A172 (cell line): ENCODE data around the gene SLCO4A1. TPM values are rescaled to one million over a fixed set of nuclear protein-coding genes. Genes with fewer than 3 reads are reported as not detected.
A peak's percentile ranks its signal among the peaks of the same experiment; 100 is the strongest.

Experiments used
- DNase-seq: peaks from one replicate; pipeline ENCODE4 v3.0.0-alpha.2; 2015; ENCODE audit warnings: low spot score
- total RNA-seq: library from RNA; depleted of rRNA; stranded (reverse); fragments of >200 nt; shearing (Covaris generic); gene quantifications from 2 replicates; pipeline ENCODE4 v1.2.3, GENCODE V29; 2014

Gene SLCO4A1
- total RNA-seq, 1 experiment from 2014 or later: 34.8 TPM

DNA sequence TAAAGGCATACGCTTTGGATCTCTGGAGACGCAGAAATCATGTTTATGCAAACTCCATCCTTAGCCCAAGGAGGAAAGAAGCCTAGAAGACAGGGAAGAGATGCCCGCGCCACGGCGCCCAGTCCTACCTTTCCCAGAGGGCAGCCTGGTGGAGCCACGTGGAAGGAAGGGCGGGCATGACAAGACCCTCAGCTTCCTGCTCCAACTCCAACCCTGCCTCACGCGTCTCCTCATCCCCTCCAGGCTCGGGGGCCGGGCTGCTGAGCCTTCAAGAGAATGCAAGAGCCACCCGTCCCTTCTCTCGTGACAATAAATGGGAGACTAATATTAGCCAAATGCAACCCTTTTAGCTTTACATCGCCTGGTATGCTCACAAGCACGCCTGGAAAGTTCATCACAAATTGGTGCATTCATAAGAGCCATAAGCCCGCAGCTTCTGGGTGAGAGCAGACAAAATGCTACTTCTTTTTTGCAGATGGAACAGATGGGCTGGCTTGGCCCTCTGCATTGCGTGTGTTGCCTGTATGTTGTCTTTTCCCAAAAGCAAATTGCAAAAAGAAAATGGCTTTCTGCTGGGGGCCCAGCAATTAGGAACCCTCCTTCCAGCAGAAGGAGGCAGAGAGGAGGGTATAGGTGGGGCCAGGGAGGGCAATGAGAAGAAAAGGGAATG lies 58.1 kb downstream of the SLCO4A1 start:
- no peak for DNase-seq

GRCh38 chr20:62701161-62702012 lies 59.1 kb downstream of the SLCO4A1 start:
- no peak for DNase-seq

DNA sequence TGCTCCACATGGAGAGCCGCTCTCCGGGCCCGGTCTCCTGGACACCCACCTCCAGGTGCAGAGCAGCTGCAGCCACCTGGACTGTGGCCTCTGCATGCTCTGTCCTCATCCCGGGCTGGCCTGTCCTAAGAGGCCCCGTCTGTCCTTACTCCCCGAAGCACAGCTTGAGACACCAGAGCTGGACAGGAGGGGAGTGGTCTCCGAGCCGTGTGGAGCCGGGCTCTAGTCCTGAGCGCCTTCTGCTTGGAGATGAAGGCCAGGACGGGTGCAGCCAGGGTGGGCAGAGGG lies 59.7 kb downstream of the SLCO4A1 start:
- DNase-seq: no peak

GRCh38 chr20:62702895-62703852 lies 60.9 kb downstream of the SLCO4A1 start:
- peak; percentile 97 for DNase-seq

GRCh38 chr20:62703853-62704228 lies 61.5 kb downstream of the SLCO4A1 start:
- peak; percentile 48 for DNase-seq

- DNase-seq: peak; percentile 97
These were observed 62.1 kb downstream of the SLCO4A1 start for GRCh38 chr20:62704341-62704948.

- no peak for DNase-seq
These were observed 63.3 kb downstream of the SLCO4A1 start for GRCh38 chr20:62705627-62706026.

- no peak for DNase-seq
These were observed 64.0 kb downstream of the SLCO4A1 start for GRCh38 chr20:62706344-62706743.

- DNase-seq: no peak
These were observed 64.6 kb downstream of the SLCO4A1 start for GRCh38 chr20:62706857-62707256.

GRCh38 chr20:62707276-62707920 lies 65.1 kb downstream of the SLCO4A1 start:
- DNase-seq: no peak

DNA sequence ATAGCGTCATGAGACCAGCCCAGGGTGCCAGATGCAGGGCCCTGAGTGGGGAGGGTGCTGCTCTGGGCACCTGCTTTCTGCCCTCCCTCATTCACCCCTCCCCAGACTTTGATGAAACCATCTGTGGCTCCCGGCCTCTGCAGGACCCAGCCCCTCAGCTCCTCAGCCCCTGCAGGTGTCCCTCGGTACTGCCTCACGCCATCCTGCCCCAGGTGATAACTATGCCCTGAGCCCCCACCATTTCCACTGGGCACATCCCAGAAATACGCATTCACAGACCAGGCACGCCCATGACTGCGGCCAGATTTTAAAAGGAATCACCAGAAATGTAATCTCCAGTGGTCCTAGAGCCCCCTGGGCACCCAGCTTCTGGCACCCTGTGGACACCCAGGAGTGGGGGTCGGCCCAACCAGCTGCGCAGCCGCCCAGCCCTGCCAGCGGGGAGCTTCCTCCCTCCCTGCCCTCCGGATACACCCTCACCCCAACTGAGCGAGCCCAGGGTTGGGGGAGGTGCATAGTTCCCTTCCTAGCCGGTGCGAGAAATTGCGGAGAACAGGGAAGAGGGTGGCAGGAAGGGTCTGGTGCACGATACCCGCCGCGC lies 65.7 kb downstream of the SLCO4A1 start:
- peak; percentile 57 for DNase-seq

DNA sequence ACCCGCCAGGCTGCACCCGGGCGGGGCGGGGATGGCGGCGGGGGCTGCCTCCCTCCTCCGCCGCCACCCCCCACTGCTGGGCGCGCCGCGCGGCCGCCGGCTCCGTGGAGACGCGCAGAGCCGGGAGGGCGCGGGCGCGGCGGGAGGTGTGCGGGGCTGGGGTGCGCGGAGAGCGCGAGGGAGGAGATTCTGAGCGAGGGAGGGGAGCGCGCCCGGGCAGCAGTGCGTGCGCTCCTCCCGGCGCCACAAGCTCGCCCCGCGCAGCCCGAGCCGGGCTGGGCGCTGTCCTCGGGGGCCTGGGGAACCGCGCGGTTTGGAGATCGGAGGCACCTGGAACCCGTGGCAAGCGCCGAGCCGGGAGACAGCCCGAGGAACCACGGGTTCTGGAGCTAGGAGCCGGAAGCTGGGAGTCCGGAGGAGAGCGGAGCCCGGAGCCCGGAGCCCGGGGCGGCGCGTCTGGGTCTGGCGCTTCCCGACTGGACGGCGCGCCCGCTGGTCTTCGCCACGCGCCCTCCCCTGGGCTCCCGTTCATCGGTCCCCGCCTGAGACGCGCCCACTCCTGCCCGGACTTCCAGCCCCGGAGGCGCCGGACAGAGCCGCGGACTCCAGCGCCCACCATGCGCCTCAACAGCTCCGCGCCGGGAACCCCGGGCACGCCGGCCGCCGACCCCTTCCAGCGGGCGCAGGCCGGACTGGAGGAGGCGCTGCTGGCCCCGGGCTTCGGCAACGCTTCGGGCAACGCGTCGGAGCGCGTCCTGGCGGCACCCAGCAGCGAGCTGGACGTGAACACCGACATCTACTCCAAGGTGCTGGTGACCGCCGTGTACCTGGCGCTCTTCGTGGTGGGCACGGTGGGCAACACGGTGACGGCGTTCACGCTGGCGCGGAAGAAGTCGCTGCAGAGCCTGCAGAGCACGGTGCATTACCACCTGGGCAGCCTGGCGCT lies 66.6 kb downstream of the SLCO4A1 start, which contains the start of gene NTSR1:
Gene NTSR1 (plus strand): TSS at position 246 of the 946 bp plus-strand sequence. CDS start 372 bp downstream, at position 618.
- no peak for DNase-seq

DNA sequence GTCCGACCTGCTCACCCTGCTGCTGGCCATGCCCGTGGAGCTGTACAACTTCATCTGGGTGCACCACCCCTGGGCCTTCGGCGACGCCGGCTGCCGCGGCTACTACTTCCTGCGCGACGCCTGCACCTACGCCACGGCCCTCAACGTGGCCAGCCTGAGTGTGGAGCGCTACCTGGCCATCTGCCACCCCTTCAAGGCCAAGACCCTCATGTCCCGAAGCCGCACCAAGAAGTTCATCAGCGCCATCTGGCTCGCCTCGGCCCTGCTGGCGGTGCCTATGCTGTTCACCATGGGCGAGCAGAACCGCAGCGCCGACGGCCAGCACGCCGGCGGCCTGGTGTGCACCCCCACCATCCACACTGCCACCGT lies 67.2 kb downstream of the SLCO4A1 start:
- no peak for DNase-seq

- no peak for DNase-seq
These were observed 68.0 kb downstream of the SLCO4A1 start for GRCh38 chr20:62710221-62710885.

GRCh38 chr20:62710886-62711702 lies 68.8 kb downstream of the SLCO4A1 start:
- DNase-seq: peak; percentile 88

- no peak for DNase-seq
These were observed 69.4 kb downstream of the SLCO4A1 start for GRCh38 chr20:62711703-62712101.

DNA sequence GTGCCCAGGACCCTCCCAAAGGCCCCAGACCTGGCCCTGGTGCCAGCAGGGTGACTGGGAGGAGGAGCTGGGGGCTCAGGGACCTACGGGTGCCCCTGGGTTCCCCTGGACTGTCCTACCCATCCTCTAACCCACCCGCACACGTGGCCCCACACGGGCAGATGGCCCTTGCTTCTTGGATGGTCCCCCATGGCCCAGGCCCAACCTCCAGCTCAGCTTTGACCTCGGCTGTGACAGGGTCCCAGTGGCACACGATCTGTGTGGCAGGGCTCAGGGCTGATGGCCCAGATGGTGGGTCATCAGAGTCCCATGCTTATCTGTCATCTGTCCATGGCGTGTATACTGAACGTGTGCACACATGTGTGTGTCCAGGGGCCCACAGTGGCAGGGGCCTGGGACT lies 70.3 kb downstream of the SLCO4A1 start:
- no peak for DNase-seq

- no peak for DNase-seq
These were observed 71.7 kb downstream of the SLCO4A1 start for GRCh38 chr20:62714006-62714405.
